Measurements from ENCODE around the gene AAK1. TPM values are rescaled to one million over a fixed set of nuclear protein-coding genes. Genes with fewer than 3 reads are reported as not detected.

The AAK1 gene
- polyA plus RNA-seq, 1 donor from 2014 or later, result 26.7 TPM

DNA sequence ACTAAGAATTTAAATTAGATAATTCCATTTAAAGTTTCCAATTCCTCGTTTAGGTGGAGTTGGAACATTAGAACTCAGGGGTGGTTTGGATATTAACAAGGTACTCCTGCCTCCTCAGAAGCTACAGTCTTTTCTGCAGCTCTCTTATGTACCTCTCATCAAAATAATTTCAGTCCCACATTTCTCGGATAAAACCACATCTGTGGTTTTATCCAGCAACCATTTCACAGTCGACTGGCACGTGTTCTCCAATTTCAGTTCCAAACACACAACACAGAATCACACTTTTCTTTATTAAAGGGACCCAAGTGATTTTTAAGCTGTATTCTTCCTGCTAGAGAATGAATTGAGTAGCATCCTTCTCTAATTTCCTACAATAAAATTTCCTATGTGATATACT lies 183.6 kb downstream of the AAK1 start:
- H3K4me2 ChIP-seq (ENCODE audit: low read length), result no peak overlapping the region
- no peak overlapping the region for H3K27ac ChIP-seq (ENCODE audit: low read length)
- H3K36me3 ChIP-seq (ENCODE audit: insufficient read depth, low read length), result no peaks in the 10 kb centered on the region
- H3K27me3 ChIP-seq (ENCODE audit: insufficient read depth, low read depth, low read length), result no peaks in the 10 kb centered on the region
- H3F3A ChIP-seq (ENCODE audit: insufficient read depth, low read length, poor library complexity, severe bottlenecking), result no peaks in the 10 kb centered on the region
- no peak overlapping the region for H3K9ac ChIP-seq (ENCODE audit: low read length)
- H3K79me2 ChIP-seq (replicated peaks; ENCODE audit: insufficient read depth, low read length), result no peaks in the 10 kb centered on the region
- H3K9me3 ChIP-seq (ENCODE audit: low read length), result no peaks in the 10 kb centered on the region
- no peak overlapping the region for H2AFZ ChIP-seq (ENCODE audit: low read depth, low read length)
- TF ChIP-seq, protein P1, sequence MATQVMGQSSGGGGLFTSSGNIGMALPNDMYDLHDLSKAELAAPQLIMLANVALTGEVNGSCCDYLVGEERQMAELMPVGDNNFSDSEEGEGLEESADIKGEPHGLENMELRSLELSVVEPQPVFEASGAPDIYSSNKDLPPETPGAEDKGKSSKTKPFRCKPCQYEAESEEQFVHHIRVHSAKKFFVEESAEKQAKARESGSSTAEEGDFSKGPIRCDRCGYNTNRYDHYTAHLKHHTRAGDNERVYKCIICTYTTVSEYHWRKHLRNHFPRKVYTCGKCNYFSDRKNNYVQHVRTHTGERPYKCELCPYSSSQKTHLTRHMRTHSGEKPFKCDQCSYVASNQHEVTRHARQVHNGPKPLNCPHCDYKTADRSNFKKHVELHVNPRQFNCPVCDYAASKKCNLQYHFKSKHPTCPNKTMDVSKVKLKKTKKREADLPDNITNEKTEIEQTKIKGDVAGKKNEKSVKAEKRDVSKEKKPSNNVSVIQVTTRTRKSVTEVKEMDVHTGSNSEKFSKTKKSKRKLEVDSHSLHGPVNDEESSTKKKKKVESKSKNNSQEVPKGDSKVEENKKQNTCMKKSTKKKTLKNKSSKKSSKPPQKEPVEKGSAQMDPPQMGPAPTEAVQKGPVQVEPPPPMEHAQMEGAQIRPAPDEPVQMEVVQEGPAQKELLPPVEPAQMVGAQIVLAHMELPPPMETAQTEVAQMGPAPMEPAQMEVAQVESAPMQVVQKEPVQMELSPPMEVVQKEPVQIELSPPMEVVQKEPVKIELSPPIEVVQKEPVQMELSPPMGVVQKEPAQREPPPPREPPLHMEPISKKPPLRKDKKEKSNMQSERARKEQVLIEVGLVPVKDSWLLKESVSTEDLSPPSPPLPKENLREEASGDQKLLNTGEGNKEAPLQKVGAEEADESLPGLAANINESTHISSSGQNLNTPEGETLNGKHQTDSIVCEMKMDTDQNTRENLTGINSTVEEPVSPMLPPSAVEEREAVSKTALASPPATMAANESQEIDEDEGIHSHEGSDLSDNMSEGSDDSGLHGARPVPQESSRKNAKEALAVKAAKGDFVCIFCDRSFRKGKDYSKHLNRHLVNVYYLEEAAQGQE (IDR thresholded peaks at IDR 0.05; ENCODE audit: borderline replicate concordance), result no peak
- TF ChIP-seq RAD21 (conservative IDR thresholded peaks at IDR 0.05), result no peak
- no peak for TF ChIP-seq EP300 (conservative IDR thresholded peaks at IDR 0.05; ENCODE audit: poor library complexity, severe bottlenecking)
- no peak for TF ChIP-seq SMC3 (conservative IDR thresholded peaks at IDR 0.05; ENCODE audit: poor library complexity)
- no peak for TF ChIP-seq EZH2 (IDR thresholded peaks at IDR 0.05; ENCODE audit: borderline replicate concordance, insufficient read depth, low read length, poor library complexity, severe bottlenecking)
- TF ChIP-seq MXI1 (conservative IDR thresholded peaks at IDR 0.05; ENCODE audit: poor library complexity, severe bottlenecking), result no peak
- TF ChIP-seq, protein P2, sequence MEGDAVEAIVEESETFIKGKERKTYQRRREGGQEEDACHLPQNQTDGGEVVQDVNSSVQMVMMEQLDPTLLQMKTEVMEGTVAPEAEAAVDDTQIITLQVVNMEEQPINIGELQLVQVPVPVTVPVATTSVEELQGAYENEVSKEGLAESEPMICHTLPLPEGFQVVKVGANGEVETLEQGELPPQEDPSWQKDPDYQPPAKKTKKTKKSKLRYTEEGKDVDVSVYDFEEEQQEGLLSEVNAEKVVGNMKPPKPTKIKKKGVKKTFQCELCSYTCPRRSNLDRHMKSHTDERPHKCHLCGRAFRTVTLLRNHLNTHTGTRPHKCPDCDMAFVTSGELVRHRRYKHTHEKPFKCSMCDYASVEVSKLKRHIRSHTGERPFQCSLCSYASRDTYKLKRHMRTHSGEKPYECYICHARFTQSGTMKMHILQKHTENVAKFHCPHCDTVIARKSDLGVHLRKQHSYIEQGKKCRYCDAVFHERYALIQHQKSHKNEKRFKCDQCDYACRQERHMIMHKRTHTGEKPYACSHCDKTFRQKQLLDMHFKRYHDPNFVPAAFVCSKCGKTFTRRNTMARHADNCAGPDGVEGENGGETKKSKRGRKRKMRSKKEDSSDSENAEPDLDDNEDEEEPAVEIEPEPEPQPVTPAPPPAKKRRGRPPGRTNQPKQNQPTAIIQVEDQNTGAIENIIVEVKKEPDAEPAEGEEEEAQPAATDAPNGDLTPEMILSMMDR (IDR thresholded peaks at IDR 0.05; ENCODE audit: poor library complexity, severe bottlenecking), result no peak
- TF ChIP-seq TAF1 (IDR thresholded peaks at IDR 0.05; ENCODE audit: low read depth), result no peak
- no peak for TF ChIP-seq POLR2AphosphoS5 (IDR thresholded peaks at IDR 0.05)
- no peaks in the 10 kb centered on the region for H3K9me2 ChIP-seq (ENCODE audit: insufficient read depth, low read length)
- H3K4me3 ChIP-seq (ENCODE audit: low read length), result no peak overlapping the region
- no peaks in the 10 kb centered on the region for H4K20me1 ChIP-seq (ENCODE audit: insufficient read depth)

DNA sequence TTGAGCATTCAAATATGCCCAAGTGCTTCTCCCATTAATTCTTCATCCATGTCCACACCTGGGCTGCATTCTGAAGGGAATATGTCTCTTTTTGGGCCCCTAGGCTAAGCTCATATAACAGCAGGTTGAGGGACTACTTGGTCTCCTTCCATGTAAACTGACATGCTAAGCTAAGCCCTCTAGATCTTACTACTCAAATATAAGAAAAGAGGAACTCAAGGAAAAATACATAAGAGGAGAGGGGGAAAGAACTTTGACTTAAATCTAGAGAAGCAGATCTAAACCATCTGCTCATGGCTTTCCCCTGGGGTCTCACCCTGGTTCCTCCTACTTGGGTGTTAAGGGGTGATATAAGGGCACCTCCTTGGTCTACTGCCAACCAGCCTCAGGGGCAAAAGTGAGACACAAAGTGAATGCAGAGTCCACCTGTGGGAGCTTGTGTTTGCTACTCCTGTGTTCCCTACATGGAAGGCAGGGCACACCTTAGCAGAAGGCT lies 186.5 kb downstream of the AAK1 start:
- Histone ChIP-seq H3K27me3 (ENCODE audit: insufficient read depth, low read depth, low read length) (no peaks in the 10 kb centered on the region), H3K27ac (ENCODE audit: low read length) (no peak overlapping the region), H2AFZ (ENCODE audit: low read depth, low read length) (no peak overlapping the region), H3K9me3 (ENCODE audit: low read length) (no peaks in the 10 kb centered on the region), H3K4me3 (ENCODE audit: low read length) (no peak overlapping the region), H3K79me2 (replicated peaks; ENCODE audit: insufficient read depth, low read length) (no peaks in the 10 kb centered on the region), H3K9ac (ENCODE audit: low read length) (no peak overlapping the region), H4K20me1 (ENCODE audit: insufficient read depth) (no peaks in the 10 kb centered on the region), H3K36me3 (ENCODE audit: insufficient read depth, low read length) (no peaks in the 10 kb centered on the region), H3K9me2 (ENCODE audit: insufficient read depth, low read length) (no peaks in the 10 kb centered on the region), H3F3A (ENCODE audit: insufficient read depth, low read length, poor library complexity, severe bottlenecking) (no peaks in the 10 kb centered on the region), H3K4me2 (ENCODE audit: low read length) (no peak overlapping the region)
- TF ChIP-seq MXI1 (conservative IDR thresholded peaks at IDR 0.05; ENCODE audit: poor library complexity, severe bottlenecking), result no peak
- no peak for TF ChIP-seq RAD21 (conservative IDR thresholded peaks at IDR 0.05)
- no peak for TF ChIP-seq TAF1 (IDR thresholded peaks at IDR 0.05; ENCODE audit: low read depth)
- no peak for TF ChIP-seq EP300 (conservative IDR thresholded peaks at IDR 0.05; ENCODE audit: poor library complexity, severe bottlenecking)
- TF ChIP-seq, protein P1 (IDR thresholded peaks at IDR 0.05; ENCODE audit: borderline replicate concordance), result no peak
- no peak for TF ChIP-seq POLR2AphosphoS5 (IDR thresholded peaks at IDR 0.05)
- TF ChIP-seq, protein P2 (IDR thresholded peaks at IDR 0.05; ENCODE audit: poor library complexity, severe bottlenecking), result no peak
- no peak for TF ChIP-seq EZH2 (IDR thresholded peaks at IDR 0.05; ENCODE audit: borderline replicate concordance, insufficient read depth, low read length, poor library complexity, severe bottlenecking)
- no peak for TF ChIP-seq SMC3 (conservative IDR thresholded peaks at IDR 0.05; ENCODE audit: poor library complexity)

Measured in neural cell (in vitro differentiated cells).